HCT116 (cell line): ENCODE measurements around the gene ZXDC. TPM values are rescaled to one million over a fixed set of nuclear protein-coding genes. Genes with fewer than 3 reads are reported as not detected.

Source experiments
- ATAC-seq: fragments of 200-7000 bp; cut with Tn5 transposase; 2 replicates; pipeline ENCODE4 v1.9.1; 2020; ENCODE audit warnings: mild to moderate bottlenecking, moderate library complexity
- BruUV-seq: library from RNA; stranded (reverse); fragments of 400-500 nt; replicated peaks from 2 replicates; lab custom pipeline; 2021; lab: Mats Ljungman, UMichigan
- CTCF ChIA-PET: fragments of 300-600 bp; sonication (Branson Sonifier 250); formaldehyde crosslinking; loops from one replicate; lab custom pipeline; 2021; ENCODE audit warnings: antibody characterized with exemption; lab: Charles Lee
- POLR2A ChIA-PET: fragments of 300-600, 350-600 bp; sonication (Branson Sonifier 250); formaldehyde crosslinking; loops from one replicate; lab custom pipeline; 2021; ENCODE audit warnings: antibody characterized with exemption; lab: Charles Lee
- RAD21 ChIA-PET, 2 experiments: fragments of 300-600 bp; sonication (Branson Sonifier 250); formaldehyde crosslinking; loops; one replicate each; lab custom pipeline; 2023; ENCODE audit warnings: low total read pairs in 2 of 2; ENCODE audit not compliant: uncharacterized antibody in 2 of 2, unreplicated experiment in 2 of 2, low non-redundant PET in 1 of 2; lab: Charles Lee
- DNase-seq: peaks from one replicate; pipeline ENCODE4 v3.0.0-alpha.2; 2010; ENCODE audit warnings: low read depth, low spot score
- H2AFZ ChIP-seq: fragments of 200-600 bp; shearing (Covaris generic), sonication (generic); 2 replicates; pipeline ENCODE4 v1.6.1; 2017; ENCODE audit warnings: low read depth, mixed run types, mixed read lengths, antibody characterized with exemption, low read length; ENCODE audit not compliant: poor library complexity, severe bottlenecking
- H3K27ac ChIP-seq: 2 replicates; pipeline ENCODE4 v1.5.1; 2012; ENCODE audit warnings: low read depth, low read length
- H3K27me3 ChIP-seq: fragments of 200-600 bp; sonication (generic); 2 replicates; pipeline ENCODE4 v1.6.1; 2016; ENCODE audit warnings: mixed run types, low read length, mixed read lengths; ENCODE audit not compliant: insufficient read depth
- H3K36me3 ChIP-seq, 2 experiments: fragments of 200-500 bp in 1 of 2; fragments of 200-600 bp in 1 of 2; sonication (Bioruptor generic) in 1 of 2; sonication (generic) in 1 of 2; 2 replicates each; pipeline versions ENCODE4 v1.5.1 to v1.6.1; 2014 to 2016; ENCODE audit warnings: low read length in 2 of 2, inconsistent platforms in 1 of 2, mixed read lengths in 1 of 2, mixed run types in 1 of 2; ENCODE audit not compliant: insufficient read depth in 2 of 2, control insufficient read depth in 1 of 2
- H3K4me1 ChIP-seq, 2 experiments: fragments of 200-600 bp in 1 of 2; sonication (generic) in 1 of 2; 2 replicates each; pipeline versions ENCODE4 v1.5.1 to v1.6.1; 2012 to 2017; ENCODE audit warnings: low read length in 2 of 2, inconsistent platforms in 1 of 2, mild to moderate bottlenecking in 1 of 2, mixed read lengths in 1 of 2, mixed run types in 1 of 2, moderate library complexity in 1 of 2; ENCODE audit not compliant: insufficient read depth in 2 of 2, control insufficient read depth in 1 of 2
- H3K4me2 ChIP-seq: fragments of 200-600 bp; sonication (generic); 2 replicates; pipeline ENCODE4 v1.6.1; 2017; ENCODE audit warnings: mixed run types, low read length, mixed read lengths
- H3K4me3 ChIP-seq, 2 experiments: fragments of 200-600 bp in 1 of 2; sonication (generic) in 1 of 2; replicated peaks in 1 of 2; 2 replicates each; pipeline ENCODE4 v1.5.1; 2011 to 2016; ENCODE audit warnings: low read length in 2 of 2, control low read depth in 1 of 2, low read depth in 1 of 2, mild to moderate bottlenecking in 1 of 2, mixed read lengths in 1 of 2, mixed run types in 1 of 2
- H3K79me2 ChIP-seq: fragments of 200-600 bp; sonication (generic); 2 replicates; pipeline ENCODE4 v1.6.1; 2017; ENCODE audit warnings: mild to moderate bottlenecking, mixed run types, low read length, moderate library complexity, mixed read lengths; ENCODE audit not compliant: insufficient read depth
- H3K9ac ChIP-seq: fragments of 200-600 bp; sonication (generic); 2 replicates; pipeline ENCODE4 v1.6.1; 2016; ENCODE audit warnings: low read length, mixed read lengths
- H3K9me2 ChIP-seq: fragments of 200-600 bp; sonication (generic), shearing (Covaris generic); 2 replicates; pipeline ENCODE4 v1.6.1; 2017; ENCODE audit warnings: mixed run types, mild to moderate bottlenecking, moderate library complexity; ENCODE audit not compliant: insufficient read depth
- H3K9me3 ChIP-seq, 2 experiments: fragments of 200-500 bp in 1 of 2; fragments of 200-600 bp in 1 of 2; sonication (Bioruptor generic) in 1 of 2; sonication (generic) in 1 of 2; 2 replicates each; pipeline ENCODE4 v1.6.1; 2014 to 2017; ENCODE audit warnings: low read length in 2 of 2, mixed read lengths in 2 of 2, inconsistent platforms in 1 of 2, low read depth in 1 of 2, mild to moderate bottlenecking in 1 of 2, mixed run types in 1 of 2, moderate library complexity in 1 of 2; ENCODE audit not compliant: control insufficient read depth in 1 of 2, insufficient read depth in 1 of 2
- H4K20me1 ChIP-seq: fragments of 200-600 bp; sonication (generic), shearing (Covaris generic); 2 replicates; pipeline ENCODE4 v1.6.1; 2017; ENCODE audit warnings: mixed run types, mild to moderate bottlenecking, moderate library complexity; ENCODE audit not compliant: insufficient read depth
- ATF3 ChIP-seq: IDR thresholded peaks from 2 replicates; pipeline ENCODE4 v1.6.1; 2012
- CBX3 ChIP-seq: IDR thresholded peaks from 2 replicates; pipeline ENCODE4 v1.6.1; 2012; ENCODE audit warnings: low read depth
- ELF1 ChIP-seq: IDR thresholded peaks from 2 replicates; pipeline ENCODE4 v1.6.1; 2012; ENCODE audit warnings: low read depth, borderline replicate concordance
- EZH2phosphoT487 ChIP-seq: fragments of 200-600 bp; IDR thresholded peaks from 2 replicates; pipeline ENCODE4 v1.6.1; 2018; ENCODE audit warnings: antibody characterized with exemption, borderline replicate concordance
- MAX ChIP-seq: IDR thresholded peaks from 2 replicates; pipeline ENCODE4 v1.6.1; 2012
- POLR2AphosphoS5 ChIP-seq: IDR thresholded peaks from 2 replicates; pipeline ENCODE4 v1.6.1; 2011; ENCODE audit warnings: mild to moderate bottlenecking, low read depth, low read length, moderate library complexity
- RAD21 ChIP-seq: IDR thresholded peaks from 2 replicates; pipeline ENCODE4 v1.6.1; 2012; ENCODE audit warnings: low read depth, mild to moderate bottlenecking
- SIN3A ChIP-seq: IDR thresholded peaks from 2 replicates; pipeline ENCODE4 v1.6.1; 2012; ENCODE audit warnings: low read depth
- SP1 ChIP-seq: IDR thresholded peaks from 2 replicates; pipeline ENCODE4 v1.6.1; 2012; ENCODE audit warnings: low read depth
- SRF ChIP-seq: IDR thresholded peaks from 2 replicates; pipeline ENCODE4 v1.6.1; 2012; ENCODE audit warnings: low read depth
- TCF7L2 ChIP-seq: IDR thresholded peaks from 2 replicates; pipeline ENCODE4 v1.7.0; 2011; ENCODE audit warnings: borderline replicate concordance, inconsistent platforms; ENCODE audit not compliant: insufficient read depth, insufficient read length; ENCODE audit errors: extremely low read depth
- ZBTB33 ChIP-seq: IDR thresholded peaks from 2 replicates; pipeline ENCODE4 v1.6.1; 2011; ENCODE audit warnings: mild to moderate bottlenecking, low read length, moderate library complexity; ENCODE audit not compliant: insufficient replicate concordance; ENCODE audit errors: extremely low read depth
- ZFX ChIP-seq: fragments of 450-650 bp; IDR thresholded peaks from 2 replicates; pipeline ENCODE4 v1.6.1; 2017
- intact Hi-C: fragments of 100-400 bp; cut with micrococcal nuclease; formaldehyde crosslinking; loops from 2 replicates; pipeline ENCODE4 v1.10.0; 2022
- total RNA-seq: library from RNA; stranded (reverse); gene quantifications from one replicate; pipeline ENCODE4 v1.2.1, GENCODE V29; 2021; ENCODE audit not compliant: unreplicated experiment

Gene ZXDC
- total RNA-seq, 1 experiment from 2014 or later, result 29.9 TPM

- DNase-seq (no peak), ATAC-seq (no peak; the same call in 1 of the 2 replicates)
- Histone ChIP-seq H3K79me2 (no peaks in the 10 kb centered on the region), H3K9ac (no peak overlapping the region), H3K27me3 (0 out of 2 replicates have a peak, but pooled peaks cover 7% of the 10 kb centered on the region), H3K36me3 (no peaks in the 10 kb centered on the region), H4K20me1 (no peaks in the 10 kb centered on the region), H3K27ac (no peak overlapping the region), H3K4me3 (no peak overlapping the region), H3K4me1 (peaks cover 5 to 12% of the 10 kb centered on the region in 2 experiments; a peak in 3 of 4 replicates), H3K9me2 (no peaks in the 10 kb centered on the region), H2AFZ (no peak overlapping the region), H3K9me3 (no peaks in the 10 kb centered on the region), H3K4me2 (no peak overlapping the region)
- intact Hi-C loops, result no loop called here
- no TSS peak for BruUV-seq
- no peak for TF ChIP-seq MAX
- no peak for TF ChIP-seq SIN3A
- TF ChIP-seq CBX3, result no peak
- TF ChIP-seq ZFX, result no peak
- no peak for TF ChIP-seq TCF7L2
- no peak for TF ChIP-seq SRF
- no peak for TF ChIP-seq POLR2AphosphoS5
- TF ChIP-seq ELF1, result no peak
- TF ChIP-seq RAD21, result no peak
- TF ChIP-seq SP1, result no peak
- no peak for TF ChIP-seq ATF3
- RAD21 ChIA-PET, result no interaction called here
- CTCF ChIA-PET, result no interaction called here
- POLR2A ChIA-PET, result no interaction called here
These were observed 60.6 kb downstream of the ZXDC start for GRCh38 chr3:126414961-126415660.

GRCh38 chr3:126414406-126414805, 61.3 kb downstream of the ZXDC start:
- BruUV-seq, result no TSS peak
- H3K9ac ChIP-seq, result no peak overlapping the region
- no peaks in the 10 kb centered on the region for H3K79me2 ChIP-seq
- no peaks in the 10 kb centered on the region for H3K9me3 ChIP-seq
- ChIA-PET RAD21 (no interaction called here), POLR2A (no interaction called here), CTCF (no interaction called here)
- intact Hi-C loops, result no loop called here
- H3K4me2 ChIP-seq, result no peak overlapping the region
- no peaks in the 10 kb centered on the region for H3K9me2 ChIP-seq
- H3K4me1 ChIP-seq, result peaks cover 0 to 5% of the 10 kb centered on the region in 2 experiments; a peak in 1 of 4 replicates
- no peak for DNase-seq
- ATAC-seq, result no peak
- H4K20me1 ChIP-seq, result no peaks in the 10 kb centered on the region
- no peak overlapping the region for H3K4me3 ChIP-seq
- H3K36me3 ChIP-seq, result no peaks in the 10 kb centered on the region
- 0 out of 2 replicates have a peak, but pooled peaks cover 7% of the 10 kb centered on the region for H3K27me3 ChIP-seq
- no peak overlapping the region for H2AFZ ChIP-seq
- H3K27ac ChIP-seq, result no peak overlapping the region
- TF ChIP-seq ZBTB33 (no peak), EZH2phosphoT487 (no peak)
- TF ChIP-seq, all 23 proteins: peak for 0
